Measurements from ENCODE around the gene PAEP. TPM values are rescaled to one million over a fixed set of nuclear protein-coding genes. Genes with fewer than 3 reads are reported as not detected.
A peak's percentile ranks its signal among the peaks of the same experiment; 100 is the strongest.

Gene PAEP
- total and polyA plus RNA-seq, 4 donors: not detected

DNA sequence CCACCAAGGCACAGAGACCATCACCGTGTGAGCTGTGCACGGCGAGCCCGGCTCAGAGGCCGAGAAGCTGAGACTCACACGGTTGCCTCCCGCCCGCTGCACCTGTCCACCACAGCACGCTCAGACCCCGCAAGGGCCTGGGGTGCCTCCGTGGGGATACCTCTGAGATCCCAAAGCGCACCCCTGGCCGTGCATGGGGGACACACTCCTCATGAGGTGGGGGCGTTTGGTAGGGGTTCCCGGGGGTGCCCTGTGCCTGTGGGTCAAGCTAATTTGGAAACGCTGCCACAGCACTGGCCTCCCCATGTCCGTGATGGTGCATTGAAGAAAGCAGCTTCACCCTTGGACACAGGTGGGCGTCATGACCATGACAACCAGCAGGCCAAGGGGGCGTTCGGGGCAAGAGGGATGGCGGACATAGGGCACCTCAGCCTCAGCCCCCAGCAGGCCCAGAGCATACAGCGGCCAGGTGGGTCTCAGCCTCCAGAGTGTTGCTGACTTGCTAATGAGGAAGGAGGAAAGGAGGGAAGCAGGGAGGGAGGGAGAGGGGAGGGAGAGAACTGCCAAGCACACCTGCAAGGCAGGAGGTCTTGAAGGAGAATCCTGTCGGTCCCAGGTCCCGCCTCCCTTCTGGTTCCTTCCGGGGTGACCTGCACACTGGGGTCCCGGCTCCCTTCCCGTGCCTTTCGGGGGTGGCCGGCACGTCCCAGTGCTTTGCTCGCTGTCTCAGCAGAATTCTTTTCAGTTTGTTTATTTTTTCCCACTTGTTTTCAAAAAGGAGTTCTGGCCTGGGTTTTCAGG lies 43.1 kb downstream of the PAEP start:
- Histone ChIP-seq H3K27ac (ENCODE audit: low read depth in 1 of 2, low read length in 2 of 2) (no peak overlapping the region), H3K9ac (ENCODE audit: low read depth in 1 of 2, low read length in 2 of 2) (no peak overlapping the region), H3K36me3 (ENCODE audit: control insufficient read depth in 4 of 4, insufficient read depth in 3 of 4, low read depth in 1 of 4, low read length in 3 of 4) (no peaks in the 10 kb centered on the region), H3K4me3 (ENCODE audit: low read depth in 1 of 3, low read length in 3 of 3) (no peak overlapping the region), H3K4me1 (ENCODE audit: control insufficient read depth in 4 of 4, insufficient read depth in 4 of 4, low read length in 3 of 4) (no peaks in the 10 kb centered on the region), H3K9me3 (ENCODE audit: control insufficient read depth in 4 of 4, low read length in 3 of 4) (no peaks in the 10 kb centered on the region), H3K27me3 (ENCODE audit: control insufficient read depth in 4 of 4, insufficient read depth in 4 of 4, low read length in 3 of 4) (peaks cover 0 to 3% (median 0%) of the 10 kb centered on the region in 4 donors)
- 72% methylated on average over 31 of the region's 31 CpGs for WGBS
- TF ChIP-seq RXRA (IDR thresholded peaks at IDR 0.05): no peak
- TF ChIP-seq, protein P1, sequence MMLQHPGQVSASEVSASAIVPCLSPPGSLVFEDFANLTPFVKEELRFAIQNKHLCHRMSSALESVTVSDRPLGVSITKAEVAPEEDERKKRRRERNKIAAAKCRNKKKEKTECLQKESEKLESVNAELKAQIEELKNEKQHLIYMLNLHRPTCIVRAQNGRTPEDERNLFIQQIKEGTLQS (IDR thresholded peaks at IDR 0.05): no peak
- DNase-seq (ENCODE audit: low spot score): peak; percentile 31

DNA sequence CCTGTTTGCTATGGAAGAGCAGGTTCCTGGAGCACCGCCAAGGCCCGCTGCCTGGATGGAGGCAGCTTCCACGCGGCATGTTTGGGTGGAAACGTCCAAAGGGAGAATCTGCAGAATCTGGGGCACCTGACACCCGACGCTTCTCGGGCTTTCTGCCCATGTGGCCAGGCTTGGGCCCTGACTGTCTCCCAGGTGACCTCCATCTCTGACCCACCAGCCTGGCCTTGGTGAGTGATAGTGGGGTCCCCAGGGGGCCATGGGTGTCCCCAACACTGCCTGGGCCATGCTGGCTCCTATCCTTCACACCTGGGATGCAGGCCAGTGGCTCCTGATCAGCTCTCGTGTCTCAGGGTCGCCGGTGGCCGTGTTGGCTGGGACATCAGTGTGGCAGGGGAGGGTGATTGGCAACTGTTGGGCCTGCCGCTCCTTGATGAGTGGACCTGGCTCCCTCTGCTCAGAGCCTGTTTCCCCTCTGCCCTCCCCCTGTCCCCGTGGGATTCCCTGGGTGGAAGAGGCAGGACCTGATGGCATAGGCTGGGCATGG lies 43.8 kb downstream of the PAEP start:
- whole genome bisulfite sequencing: 63% methylated on average over 14 of the region's 14 CpGs
- Histone ChIP-seq H3K9me3 (ENCODE audit: control insufficient read depth in 4 of 4, low read length in 3 of 4) (no peaks in the 10 kb centered on the region), H3K27ac (ENCODE audit: low read depth in 1 of 2, low read length in 2 of 2) (no peak overlapping the region), H3K9ac (ENCODE audit: low read depth in 1 of 2, low read length in 2 of 2) (no peak overlapping the region), H3K36me3 (ENCODE audit: control insufficient read depth in 4 of 4, insufficient read depth in 3 of 4, low read depth in 1 of 4, low read length in 3 of 4) (no peaks in the 10 kb centered on the region), H3K4me3 (ENCODE audit: low read depth in 1 of 3, low read length in 3 of 3) (no peak overlapping the region), H3K4me1 (ENCODE audit: control insufficient read depth in 4 of 4, insufficient read depth in 4 of 4, low read length in 3 of 4) (no peaks in the 10 kb centered on the region), H3K27me3 (ENCODE audit: control insufficient read depth in 4 of 4, insufficient read depth in 4 of 4, low read length in 3 of 4) (peaks cover 0 to 3% (median 0%) of the 10 kb centered on the region in 4 donors)
- TF ChIP-seq SP1 (IDR thresholded peaks at IDR 0.05) (no peak), YY1 (IDR thresholded peaks at IDR 0.05) (no peak), RXRA (IDR thresholded peaks at IDR 0.05) (no peak), HNF4A (conservative IDR thresholded peaks at IDR 0.05) (no peak)
- TF ChIP-seq, protein P2, sequence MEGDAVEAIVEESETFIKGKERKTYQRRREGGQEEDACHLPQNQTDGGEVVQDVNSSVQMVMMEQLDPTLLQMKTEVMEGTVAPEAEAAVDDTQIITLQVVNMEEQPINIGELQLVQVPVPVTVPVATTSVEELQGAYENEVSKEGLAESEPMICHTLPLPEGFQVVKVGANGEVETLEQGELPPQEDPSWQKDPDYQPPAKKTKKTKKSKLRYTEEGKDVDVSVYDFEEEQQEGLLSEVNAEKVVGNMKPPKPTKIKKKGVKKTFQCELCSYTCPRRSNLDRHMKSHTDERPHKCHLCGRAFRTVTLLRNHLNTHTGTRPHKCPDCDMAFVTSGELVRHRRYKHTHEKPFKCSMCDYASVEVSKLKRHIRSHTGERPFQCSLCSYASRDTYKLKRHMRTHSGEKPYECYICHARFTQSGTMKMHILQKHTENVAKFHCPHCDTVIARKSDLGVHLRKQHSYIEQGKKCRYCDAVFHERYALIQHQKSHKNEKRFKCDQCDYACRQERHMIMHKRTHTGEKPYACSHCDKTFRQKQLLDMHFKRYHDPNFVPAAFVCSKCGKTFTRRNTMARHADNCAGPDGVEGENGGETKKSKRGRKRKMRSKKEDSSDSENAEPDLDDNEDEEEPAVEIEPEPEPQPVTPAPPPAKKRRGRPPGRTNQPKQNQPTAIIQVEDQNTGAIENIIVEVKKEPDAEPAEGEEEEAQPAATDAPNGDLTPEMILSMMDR (IDR thresholded peaks at IDR 0.05; ENCODE audit: low read depth, low read length, missing input control): no peak
- DNase-seq (ENCODE audit: low spot score): peak; percentile 31

DNA sequence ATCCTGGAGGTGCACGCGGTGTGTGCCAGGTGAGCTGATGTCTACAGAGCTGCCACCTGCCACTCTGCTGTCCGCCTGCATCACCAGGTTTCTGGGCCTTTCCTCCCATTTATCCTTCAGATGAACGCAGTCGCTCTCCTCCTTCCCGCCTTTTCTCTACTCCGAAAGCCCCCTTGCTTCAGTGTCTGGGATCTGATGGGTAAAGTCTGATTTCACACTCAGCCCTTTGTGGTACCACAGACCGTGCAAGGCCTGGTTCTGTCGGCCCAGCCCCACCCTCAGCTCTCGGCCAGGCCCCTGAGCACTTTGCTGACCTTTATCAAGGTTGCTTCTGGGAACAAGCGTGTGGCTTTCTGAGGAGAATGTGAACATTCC lies 45.3 kb downstream of the PAEP start:
- H3K9me3 ChIP-seq (ENCODE audit: control insufficient read depth in 4 of 4, low read length in 3 of 4): no peaks in the 10 kb centered on the region
- WGBS: 90% methylated on average over 11 of the region's 11 CpGs
- H3K36me3 ChIP-seq (ENCODE audit: control insufficient read depth in 4 of 4, insufficient read depth in 3 of 4, low read depth in 1 of 4, low read length in 3 of 4): no peaks in the 10 kb centered on the region
- no peak overlapping the region for H3K4me3 ChIP-seq (ENCODE audit: low read depth in 1 of 3, low read length in 3 of 3)
- peaks cover 0 to 3% (median 0%) of the 10 kb centered on the region in 4 donors for H3K27me3 ChIP-seq (ENCODE audit: control insufficient read depth in 4 of 4, insufficient read depth in 4 of 4, low read length in 3 of 4)
- peak; percentile 27 for DNase-seq (ENCODE audit: low spot score)
- H3K9ac ChIP-seq (ENCODE audit: low read depth in 1 of 2, low read length in 2 of 2): no peak overlapping the region
- no peak overlapping the region for H3K27ac ChIP-seq (ENCODE audit: low read depth in 1 of 2, low read length in 2 of 2)
- TF ChIP-seq JUND (IDR thresholded peaks at IDR 0.05): no peak
- no peak for TF ChIP-seq GABPA (IDR thresholded peaks at IDR 0.05 in 1 of 2, conservative IDR thresholded peaks at IDR 0.05 in 1 of 2)
- no peak for TF ChIP-seq FOXA1 (IDR thresholded peaks at IDR 0.05)
- TF ChIP-seq YY1 (IDR thresholded peaks at IDR 0.05): no peak
- no peak for TF ChIP-seq RAD21 (IDR thresholded peaks at IDR 0.05)
- TF ChIP-seq, protein P3, sequence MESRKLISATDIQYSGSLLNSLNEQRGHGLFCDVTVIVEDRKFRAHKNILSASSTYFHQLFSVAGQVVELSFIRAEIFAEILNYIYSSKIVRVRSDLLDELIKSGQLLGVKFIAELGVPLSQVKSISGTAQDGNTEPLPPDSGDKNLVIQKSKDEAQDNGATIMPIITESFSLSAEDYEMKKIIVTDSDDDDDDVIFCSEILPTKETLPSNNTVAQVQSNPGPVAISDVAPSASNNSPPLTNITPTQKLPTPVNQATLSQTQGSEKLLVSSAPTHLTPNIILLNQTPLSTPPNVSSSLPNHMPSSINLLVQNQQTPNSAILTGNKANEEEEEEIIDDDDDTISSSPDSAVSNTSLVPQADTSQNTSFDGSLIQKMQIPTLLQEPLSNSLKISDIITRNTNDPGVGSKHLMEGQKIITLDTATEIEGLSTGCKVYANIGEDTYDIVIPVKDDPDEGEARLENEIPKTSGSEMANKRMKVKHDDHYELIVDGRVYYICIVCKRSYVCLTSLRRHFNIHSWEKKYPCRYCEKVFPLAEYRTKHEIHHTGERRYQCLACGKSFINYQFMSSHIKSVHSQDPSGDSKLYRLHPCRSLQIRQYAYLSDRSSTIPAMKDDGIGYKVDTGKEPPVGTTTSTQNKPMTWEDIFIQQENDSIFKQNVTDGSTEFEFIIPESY (IDR thresholded peaks at IDR 0.05): no peak
- TF ChIP-seq NR2F2 (IDR thresholded peaks at IDR 0.05): no peak
- no peak for TF ChIP-seq HNF4A (conservative IDR thresholded peaks at IDR 0.05)
- no peak for TF ChIP-seq TAF1 (conservative IDR thresholded peaks at IDR 0.05)
- TF ChIP-seq FOXA2 (IDR thresholded peaks at IDR 0.05): no peak
- TF ChIP-seq RXRA (IDR thresholded peaks at IDR 0.05): no peak
- TF ChIP-seq, protein P4, sequence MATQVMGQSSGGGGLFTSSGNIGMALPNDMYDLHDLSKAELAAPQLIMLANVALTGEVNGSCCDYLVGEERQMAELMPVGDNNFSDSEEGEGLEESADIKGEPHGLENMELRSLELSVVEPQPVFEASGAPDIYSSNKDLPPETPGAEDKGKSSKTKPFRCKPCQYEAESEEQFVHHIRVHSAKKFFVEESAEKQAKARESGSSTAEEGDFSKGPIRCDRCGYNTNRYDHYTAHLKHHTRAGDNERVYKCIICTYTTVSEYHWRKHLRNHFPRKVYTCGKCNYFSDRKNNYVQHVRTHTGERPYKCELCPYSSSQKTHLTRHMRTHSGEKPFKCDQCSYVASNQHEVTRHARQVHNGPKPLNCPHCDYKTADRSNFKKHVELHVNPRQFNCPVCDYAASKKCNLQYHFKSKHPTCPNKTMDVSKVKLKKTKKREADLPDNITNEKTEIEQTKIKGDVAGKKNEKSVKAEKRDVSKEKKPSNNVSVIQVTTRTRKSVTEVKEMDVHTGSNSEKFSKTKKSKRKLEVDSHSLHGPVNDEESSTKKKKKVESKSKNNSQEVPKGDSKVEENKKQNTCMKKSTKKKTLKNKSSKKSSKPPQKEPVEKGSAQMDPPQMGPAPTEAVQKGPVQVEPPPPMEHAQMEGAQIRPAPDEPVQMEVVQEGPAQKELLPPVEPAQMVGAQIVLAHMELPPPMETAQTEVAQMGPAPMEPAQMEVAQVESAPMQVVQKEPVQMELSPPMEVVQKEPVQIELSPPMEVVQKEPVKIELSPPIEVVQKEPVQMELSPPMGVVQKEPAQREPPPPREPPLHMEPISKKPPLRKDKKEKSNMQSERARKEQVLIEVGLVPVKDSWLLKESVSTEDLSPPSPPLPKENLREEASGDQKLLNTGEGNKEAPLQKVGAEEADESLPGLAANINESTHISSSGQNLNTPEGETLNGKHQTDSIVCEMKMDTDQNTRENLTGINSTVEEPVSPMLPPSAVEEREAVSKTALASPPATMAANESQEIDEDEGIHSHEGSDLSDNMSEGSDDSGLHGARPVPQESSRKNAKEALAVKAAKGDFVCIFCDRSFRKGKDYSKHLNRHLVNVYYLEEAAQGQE (IDR thresholded peaks at IDR 0.05): no peak
- no peak for TF ChIP-seq EGR1 (IDR thresholded peaks at IDR 0.05; ENCODE audit: low read depth in 2 of 2)
- H3K4me1 ChIP-seq (ENCODE audit: control insufficient read depth in 4 of 4, insufficient read depth in 4 of 4, low read length in 3 of 4): no peaks in the 10 kb centered on the region
